WTC11 (cell line): ENCODE data around the gene GGT1.

Experiments used
- ATF1 ChIP-seq: sonication (generic); formaldehyde crosslinking; IDR thresholded peaks from 2 replicates; pipeline ENCODE4 v1.8.1; 2023; ENCODE audit warnings: mild to moderate bottlenecking, moderate library complexity, missing genetic modification reagents
- ATF3 ChIP-seq: sonication (generic); formaldehyde crosslinking; conservative IDR thresholded peaks from 2 replicates; pipeline ENCODE4 v1.8.1; 2022; ENCODE audit warnings: mild to moderate bottlenecking, missing genetic modification reagents
- CTCF ChIP-seq: fragments of 200-600 bp; IDR thresholded peaks from 2 replicates; pipeline ENCODE4 v1.8.0; 2022; ENCODE audit warnings: antibody characterized with exemption
- ESRRA ChIP-seq: sonication (generic); formaldehyde crosslinking; IDR thresholded peaks from 2 replicates; pipeline ENCODE4 v1.8.1; 2022; ENCODE audit warnings: mild to moderate bottlenecking, missing genetic modification reagents, borderline replicate concordance
- GRHL2 ChIP-seq: fragments of 250-450 bp; sonication (Bioruptor Pico); IDR thresholded peaks from 2 replicates; pipeline ENCODE4 v1.8.0; 2022; ENCODE audit warnings: mild to moderate bottlenecking, moderate library complexity; ENCODE audit not compliant: insufficient replicate concordance, severe bottlenecking
- JUN ChIP-seq: sonication (generic); formaldehyde crosslinking; IDR thresholded peaks from 2 replicates; pipeline ENCODE4 v1.8.0; 2023; ENCODE audit warnings: mild to moderate bottlenecking, missing genetic modification reagents
- MAX ChIP-seq: sonication (generic); formaldehyde crosslinking; IDR thresholded peaks from 2 replicates; pipeline ENCODE4 v1.8.0; 2022; ENCODE audit warnings: mild to moderate bottlenecking, missing genetic modification reagents
- NFE2L1 ChIP-seq: sonication (generic); formaldehyde crosslinking; IDR thresholded peaks from 2 replicates; pipeline ENCODE4 v1.8.1; 2023; ENCODE audit warnings: missing genetic modification reagents
- STAT6 ChIP-seq: sonication (generic); formaldehyde crosslinking; conservative IDR thresholded peaks from 2 replicates; pipeline ENCODE4 v1.8.1; 2023; ENCODE audit warnings: mild to moderate bottlenecking, low read depth, missing genetic modification reagents, moderate library complexity
- USF2 ChIP-seq: sonication (generic); formaldehyde crosslinking; IDR thresholded peaks from 2 replicates; pipeline ENCODE4 v1.8.1; 2023; ENCODE audit warnings: mild to moderate bottlenecking, missing genetic modification reagents, moderate library complexity
- ZNF138 ChIP-seq: sonication (generic); formaldehyde crosslinking; conservative IDR thresholded peaks from 2 replicates; pipeline ENCODE4 v1.8.1; 2022; ENCODE audit warnings: mild to moderate bottlenecking, moderate library complexity, missing genetic modification reagents
- ZNF671 ChIP-seq: fragments of 250-450 bp; sonication (Bioruptor Pico); IDR thresholded peaks from 2 replicates; pipeline ENCODE4 v1.8.0; 2021; ENCODE audit warnings: mild to moderate bottlenecking
- ZSCAN18 ChIP-seq: fragments of 250-450 bp; sonication (Bioruptor Pico); IDR thresholded peaks from 2 replicates; pipeline ENCODE4 v2.1.2; 2022; ENCODE audit warnings: mild to moderate bottlenecking, moderate library complexity
- TF ChIP-seq, protein P1 (sequence below): fragments of 250-450 bp; sonication (Bioruptor Pico); conservative IDR thresholded peaks from 2 replicates; pipeline ENCODE4 v1.9.0; 2021; ENCODE audit warnings: mild to moderate bottlenecking

DNA sequence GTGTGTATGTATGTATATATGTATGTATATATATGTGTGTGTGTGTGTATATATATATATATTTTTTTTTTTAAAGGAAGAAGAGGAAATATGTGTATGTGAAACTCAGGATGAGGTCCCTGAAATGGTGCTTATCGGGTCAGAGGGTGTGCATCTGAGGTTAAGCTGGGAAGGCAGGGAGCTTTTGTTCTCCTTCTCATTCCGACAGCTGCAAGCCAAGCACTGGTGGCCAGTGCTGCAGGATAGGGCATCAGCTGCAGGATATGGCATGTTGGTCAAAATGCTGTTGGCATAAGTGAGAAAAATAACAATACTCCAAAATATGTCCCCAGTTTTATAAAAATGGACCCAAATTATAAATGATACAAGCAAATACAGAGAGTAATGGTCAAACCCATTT is 39.7 kb upstream of the GGT1 start:
- TF ChIP-seq CTCF, result no peak
- no peak for TF ChIP-seq ATF3 (CRISPR knock-in tag)
- no peak for TF ChIP-seq ZSCAN18 (CRISPR knock-in tag)
- no peak for TF ChIP-seq USF2
- no peak for TF ChIP-seq ZNF671 (CRISPR knock-in tag)
- no peak for TF ChIP-seq ESRRA (CRISPR knock-in tag)
- TF ChIP-seq, protein P1, sequence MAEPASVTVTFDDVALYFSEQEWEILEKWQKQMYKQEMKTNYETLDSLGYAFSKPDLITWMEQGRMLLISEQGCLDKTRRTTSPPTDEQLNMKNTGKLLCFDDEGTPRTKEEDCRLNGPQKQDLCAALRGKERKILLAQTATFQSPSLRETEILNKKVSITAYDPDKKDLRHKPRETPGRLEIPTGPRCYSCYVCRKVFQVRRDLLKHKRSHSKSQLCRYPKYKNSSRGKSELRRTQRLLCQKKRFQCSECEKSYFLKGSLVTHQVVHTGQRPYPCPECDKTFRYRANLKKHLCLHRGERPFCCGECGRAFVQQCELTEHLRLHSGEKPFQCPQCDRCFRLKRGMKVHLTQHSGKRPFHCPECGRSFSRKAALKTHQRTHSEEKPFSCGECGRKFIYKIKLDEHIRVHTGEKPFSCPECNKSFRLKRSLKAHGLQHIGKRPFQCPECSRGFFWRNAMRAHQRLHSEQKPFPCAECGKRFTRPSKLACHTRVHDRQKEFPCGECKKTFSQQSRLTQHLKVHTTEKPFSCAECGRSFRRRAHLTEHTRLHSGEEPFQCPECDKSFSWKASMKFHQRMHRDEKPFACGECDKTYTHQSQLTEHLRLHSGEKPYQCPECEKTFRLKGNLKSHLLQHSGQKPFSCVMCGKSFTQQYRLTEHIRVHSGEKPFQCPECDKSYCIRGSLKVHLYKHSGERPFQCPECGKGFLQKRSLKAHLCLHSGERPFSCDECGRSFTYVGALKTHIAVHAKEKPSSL, result no peak
- no peak for TF ChIP-seq GRHL2 (CRISPR knock-in tag)
- TF ChIP-seq MAX (CRISPR knock-in tag), result no peak
- TF ChIP-seq STAT6, result no peak
- TF ChIP-seq ZNF138, result no peak
- no peak for TF ChIP-seq JUN
- TF ChIP-seq NFE2L1 (CRISPR knock-in tag), result no peak
- TF ChIP-seq ATF1, result no peak
